Activated naive CD8-positive, alpha-beta T cell treated with anti-CD3 and anti-CD28 coated beads, Interleukin-2, amount 50 U/mL, for 24 hours (primary cell): ENCODE results near the gene UPK3BL1.
"Not testable (repeated sequence)": the region's sequence is repeated elsewhere in the genome, so short reads cannot be mapped to it uniquely, and the experiment has no call there.

Source experiments
- ATAC-seq: fragments of 150-1000 bp; cut with Tn5 transposase; one replicate; pipeline ENCODE4 v1.10.0; 2021
- DNase-seq: peaks from one replicate; pipeline ENCODE4 v3.0.0; 2021
- H3K27ac Mint-ChIP-seq: one replicate; pipeline ENCODE4 v1.8.0; 2021; ENCODE audit warnings: mild to moderate bottlenecking, mixed read lengths
- H3K27me3 Mint-ChIP-seq: one replicate; pipeline ENCODE4 v1.8.0; 2021; ENCODE audit warnings: mixed read lengths
- H3K36me3 Mint-ChIP-seq: one replicate; pipeline ENCODE4 v1.8.0; 2021; ENCODE audit warnings: low read depth, mixed read lengths
- H3K4me1 Mint-ChIP-seq: one replicate; pipeline ENCODE4 v1.8.0; 2021; ENCODE audit warnings: mixed read lengths
- H3K4me3 Mint-ChIP-seq: one replicate; pipeline ENCODE4 v1.8.0; 2021; ENCODE audit warnings: mild to moderate bottlenecking, moderate library complexity, mixed read lengths
- H3K9me3 Mint-ChIP-seq: one replicate; pipeline ENCODE4 v1.8.0; 2021; ENCODE audit warnings: mixed read lengths

UPK3BL1 gene

GRCh38 chr7:102647813-102648212 lies 5.2 kb upstream of the UPK3BL1 start:
- not testable (repeated sequence) for H3K9me3 Mint-ChIP-seq, ATAC-seq, H3K36me3 Mint-ChIP-seq, H3K27ac Mint-ChIP-seq, DNase-seq, H3K4me3 Mint-ChIP-seq, H3K4me1 Mint-ChIP-seq, H3K27me3 Mint-ChIP-seq

- not testable (repeated sequence) for H3K4me1 Mint-ChIP-seq, ATAC-seq, H3K27me3 Mint-ChIP-seq, H3K36me3 Mint-ChIP-seq, H3K9me3 Mint-ChIP-seq, H3K4me3 Mint-ChIP-seq, DNase-seq, H3K27ac Mint-ChIP-seq
These were observed 813 bp upstream of the UPK3BL1 start for GRCh38 chr7:102643404-102643803.

GRCh38 chr7:102638848-102639247 lies 3.7 kb downstream of the UPK3BL1 start:
- H3K4me1 Mint-ChIP-seq, H3K27me3 Mint-ChIP-seq, H3K36me3 Mint-ChIP-seq, H3K9me3 Mint-ChIP-seq, H3K4me3 Mint-ChIP-seq, DNase-seq, ATAC-seq, H3K27ac Mint-ChIP-seq: not testable (repeated sequence)

GRCh38 chr7:102636956-102637355 lies 5.6 kb downstream of the UPK3BL1 start:
- DNase-seq, ATAC-seq, H3K4me1 Mint-ChIP-seq, H3K9me3 Mint-ChIP-seq, H3K36me3 Mint-ChIP-seq, H3K27ac Mint-ChIP-seq, H3K4me3 Mint-ChIP-seq, H3K27me3 Mint-ChIP-seq: not testable (repeated sequence)

- not testable (repeated sequence) for ATAC-seq, H3K36me3 Mint-ChIP-seq, DNase-seq, H3K4me1 Mint-ChIP-seq, H3K9me3 Mint-ChIP-seq, H3K27me3 Mint-ChIP-seq, H3K27ac Mint-ChIP-seq, H3K4me3 Mint-ChIP-seq
These were observed 7.2 kb downstream of the UPK3BL1 start for GRCh38 chr7:102635354-102635753.

GRCh38 chr7:102634299-102634698 lies 8.3 kb downstream of the UPK3BL1 start:
- ATAC-seq, H3K9me3 Mint-ChIP-seq, H3K4me1 Mint-ChIP-seq, H3K4me3 Mint-ChIP-seq, H3K27ac Mint-ChIP-seq, H3K36me3 Mint-ChIP-seq, DNase-seq, H3K27me3 Mint-ChIP-seq: not testable (repeated sequence)

- not testable (repeated sequence) for ATAC-seq, H3K9me3 Mint-ChIP-seq, H3K27me3 Mint-ChIP-seq, H3K36me3 Mint-ChIP-seq, DNase-seq, H3K4me3 Mint-ChIP-seq, H3K27ac Mint-ChIP-seq, H3K4me1 Mint-ChIP-seq
These were observed 12.0 kb downstream of the UPK3BL1 start for GRCh38 chr7:102630622-102631021.

- not testable (repeated sequence) for H3K9me3 Mint-ChIP-seq, ATAC-seq, DNase-seq, H3K4me3 Mint-ChIP-seq, H3K4me1 Mint-ChIP-seq, H3K27me3 Mint-ChIP-seq, H3K27ac Mint-ChIP-seq, H3K36me3 Mint-ChIP-seq
These were observed 15.2 kb downstream of the UPK3BL1 start for GRCh38 chr7:102627271-102627904.

- H3K27me3 Mint-ChIP-seq, DNase-seq, H3K27ac Mint-ChIP-seq, H3K4me3 Mint-ChIP-seq, ATAC-seq, H3K36me3 Mint-ChIP-seq, H3K9me3 Mint-ChIP-seq, H3K4me1 Mint-ChIP-seq: not testable (repeated sequence)
These were observed 24.5 kb downstream of the UPK3BL1 start for GRCh38 chr7:102618122-102618521.

- not testable (repeated sequence) for H3K36me3 Mint-ChIP-seq, H3K27me3 Mint-ChIP-seq, H3K4me3 Mint-ChIP-seq, H3K27ac Mint-ChIP-seq, H3K4me1 Mint-ChIP-seq, H3K9me3 Mint-ChIP-seq
- DNase-seq (peak; percentile 40), ATAC-seq (peak; percentile 80)
These were observed 26.0 kb downstream of the UPK3BL1 start, which contains the start of gene RASA4 for GRCh38 chr7:102616507-102617125. Gene RASA4, minus strand, starts transcription at chr7:102616756. Its CDS starts 67 bp downstream, at chr7:102616689.

- H3K4me1 Mint-ChIP-seq, H3K27ac Mint-ChIP-seq, H3K9me3 Mint-ChIP-seq, H3K4me3 Mint-ChIP-seq, H3K27me3 Mint-ChIP-seq, H3K36me3 Mint-ChIP-seq, DNase-seq: not testable (repeated sequence)
- peak; percentile 23 for ATAC-seq
These were observed 26.7 kb downstream of the UPK3BL1 start for GRCh38 chr7:102615930-102616329.

GRCh38 chr7:102614873-102615272 lies 27.7 kb downstream of the UPK3BL1 start:
- ATAC-seq, H3K27ac Mint-ChIP-seq, H3K4me3 Mint-ChIP-seq, H3K4me1 Mint-ChIP-seq, DNase-seq, H3K27me3 Mint-ChIP-seq, H3K36me3 Mint-ChIP-seq, H3K9me3 Mint-ChIP-seq: not testable (repeated sequence)

- not testable (repeated sequence) for ATAC-seq, H3K36me3 Mint-ChIP-seq, H3K27me3 Mint-ChIP-seq
These were observed 28.3 kb downstream of the UPK3BL1 start for GRCh38 chr7:102614346-102614697.

GRCh38 chr7:102613575-102614345 lies 28.8 kb downstream of the UPK3BL1 start:
- not testable (repeated sequence) for H3K27ac Mint-ChIP-seq, H3K36me3 Mint-ChIP-seq, H3K27me3 Mint-ChIP-seq, DNase-seq, H3K4me1 Mint-ChIP-seq, H3K9me3 Mint-ChIP-seq, H3K4me3 Mint-ChIP-seq
- ATAC-seq: peak; percentile 8

More at GRCh38 chr7:102614346-102614697, 28.3 kb downstream of the UPK3BL1 start:
- DNase-seq, H3K9me3 Mint-ChIP-seq, H3K27ac Mint-ChIP-seq, H3K4me1 Mint-ChIP-seq, H3K4me3 Mint-ChIP-seq: not testable (repeated sequence)

GRCh38 chr7:102611675-102612325 lies 30.8 kb downstream of the UPK3BL1 start:
- H3K27ac Mint-ChIP-seq, ATAC-seq, H3K27me3 Mint-ChIP-seq, H3K9me3 Mint-ChIP-seq, H3K36me3 Mint-ChIP-seq, H3K4me3 Mint-ChIP-seq, DNase-seq, H3K4me1 Mint-ChIP-seq: not testable (repeated sequence)
